Measurements from ENCODE around the gene KAZN.

GRCh38 chr1:14746393-14746792, 147.9 kb downstream of the KAZN start:
- TF ChIP-seq FOSL2 (IDR thresholded peaks at IDR 0.05), result no peak
- no peak for TF ChIP-seq FOSL2 (CRISPR knock-in tag; IDR thresholded peaks at IDR 0.05)
- no peak for TF ChIP-seq POLR2A (IDR thresholded peaks at IDR 0.05; ENCODE audit: low read length)
- no peak for TF ChIP-seq HDAC2 (IDR thresholded peaks at IDR 0.05)
- TF ChIP-seq CTCF (IDR thresholded peaks at IDR 0.05), result no peak
- no peak for TF ChIP-seq BHLHE40 (IDR thresholded peaks at IDR 0.05; ENCODE audit: low read depth, low read length)
- no peak for TF ChIP-seq JUNB (IDR thresholded peaks at IDR 0.05)
- no peak for TF ChIP-seq REST (IDR thresholded peaks at IDR 0.05)

All from A549 (cell line).